C4-2B (cell line): ENCODE measurements around the gene CEMP1.

ENCODE experiments used
- H3K27ac ChIP-seq: fragments of 450-650 bp; 2 replicates; pipeline ENCODE4 v1.5.1; 2017
- ZFX ChIP-seq: fragments of 450-650 bp; IDR thresholded peaks from 2 replicates; pipeline ENCODE4 v1.6.1; 2017
- TF ChIP-seq, protein P1 (sequence below): fragments of 450-650 bp; conservative IDR thresholded peaks from 2 replicates; pipeline ENCODE4 v1.5.1; 2017; ENCODE audit warnings: mild to moderate bottlenecking

The CEMP1 gene

DNA sequence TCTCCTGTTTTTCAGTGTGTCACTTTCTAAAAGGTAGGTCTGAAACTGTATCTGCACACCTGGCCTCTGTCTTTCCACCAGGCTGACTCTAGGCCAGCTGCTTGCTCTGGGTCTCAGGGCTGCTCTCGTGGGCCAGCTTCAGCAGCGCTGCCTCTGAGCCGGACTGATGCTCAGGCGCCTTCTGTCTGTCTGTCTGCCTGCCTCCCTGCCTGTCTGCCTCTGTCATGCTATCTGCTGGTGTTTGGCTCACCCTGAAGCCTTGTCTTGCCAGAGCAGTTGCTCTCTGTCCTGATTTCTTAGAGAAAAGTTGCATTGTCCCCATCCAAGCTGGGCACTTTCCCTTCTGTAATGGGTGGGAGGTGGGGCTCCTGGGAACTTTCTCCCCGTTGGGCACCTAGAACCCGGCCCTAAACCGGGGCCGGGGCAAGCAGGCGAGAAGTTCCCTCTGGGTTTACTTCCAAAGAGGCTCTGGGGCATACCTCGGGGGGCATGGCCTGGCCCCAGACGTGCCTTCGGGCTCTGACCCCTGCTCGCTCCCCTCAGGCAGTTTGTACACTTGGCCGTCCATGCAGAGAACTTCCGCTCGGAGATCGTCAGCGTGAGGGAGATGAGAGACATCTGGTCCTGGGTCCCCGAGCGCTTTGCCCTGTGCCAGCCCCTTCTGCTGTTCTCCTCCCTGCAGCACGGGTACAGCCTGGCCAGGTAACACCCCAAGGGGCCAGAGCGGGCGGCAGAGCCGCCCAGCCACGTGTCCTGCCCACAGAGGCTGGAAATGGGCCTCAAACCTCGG lies 33.3 kb downstream of the CEMP1 start:
- peak overlapping the region; percentile 85 for H3K27ac ChIP-seq
- no peak for TF ChIP-seq ZFX
- TF ChIP-seq, protein P1, sequence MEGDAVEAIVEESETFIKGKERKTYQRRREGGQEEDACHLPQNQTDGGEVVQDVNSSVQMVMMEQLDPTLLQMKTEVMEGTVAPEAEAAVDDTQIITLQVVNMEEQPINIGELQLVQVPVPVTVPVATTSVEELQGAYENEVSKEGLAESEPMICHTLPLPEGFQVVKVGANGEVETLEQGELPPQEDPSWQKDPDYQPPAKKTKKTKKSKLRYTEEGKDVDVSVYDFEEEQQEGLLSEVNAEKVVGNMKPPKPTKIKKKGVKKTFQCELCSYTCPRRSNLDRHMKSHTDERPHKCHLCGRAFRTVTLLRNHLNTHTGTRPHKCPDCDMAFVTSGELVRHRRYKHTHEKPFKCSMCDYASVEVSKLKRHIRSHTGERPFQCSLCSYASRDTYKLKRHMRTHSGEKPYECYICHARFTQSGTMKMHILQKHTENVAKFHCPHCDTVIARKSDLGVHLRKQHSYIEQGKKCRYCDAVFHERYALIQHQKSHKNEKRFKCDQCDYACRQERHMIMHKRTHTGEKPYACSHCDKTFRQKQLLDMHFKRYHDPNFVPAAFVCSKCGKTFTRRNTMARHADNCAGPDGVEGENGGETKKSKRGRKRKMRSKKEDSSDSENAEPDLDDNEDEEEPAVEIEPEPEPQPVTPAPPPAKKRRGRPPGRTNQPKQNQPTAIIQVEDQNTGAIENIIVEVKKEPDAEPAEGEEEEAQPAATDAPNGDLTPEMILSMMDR = no peak

DNA sequence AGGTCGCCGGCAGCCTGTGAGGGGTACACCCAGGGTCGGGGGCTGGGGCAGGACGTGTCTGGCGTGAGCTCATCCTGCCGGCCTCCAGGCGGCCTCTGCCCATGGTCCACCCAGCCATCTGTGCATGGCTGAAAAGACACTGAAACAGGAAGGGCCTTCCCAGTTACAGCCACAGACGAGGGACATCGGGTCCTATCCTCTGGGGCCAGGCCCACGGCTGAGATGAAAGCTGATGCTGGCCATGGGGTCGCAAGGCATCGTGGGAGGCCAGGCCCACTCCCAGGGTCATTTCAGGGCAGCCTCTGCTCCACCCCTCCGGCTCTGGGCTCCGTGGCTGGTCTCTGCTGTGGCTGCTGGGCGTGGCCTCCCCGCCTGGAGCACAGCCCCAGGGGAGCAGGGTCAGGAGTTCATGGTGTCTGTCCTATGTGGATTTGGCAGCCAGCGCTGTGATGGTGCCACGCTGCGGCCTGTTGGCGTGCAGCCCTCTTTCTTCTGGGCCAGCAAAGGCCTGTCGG lies 34.0 kb downstream of the CEMP1 start:
- H3K27ac ChIP-seq = peak overlapping the region; percentile 85
- TF ChIP-seq, protein P1 = no peak
- TF ChIP-seq ZFX = peak; percentile 29; the same call in 1 of the 2 replicates

DNA sequence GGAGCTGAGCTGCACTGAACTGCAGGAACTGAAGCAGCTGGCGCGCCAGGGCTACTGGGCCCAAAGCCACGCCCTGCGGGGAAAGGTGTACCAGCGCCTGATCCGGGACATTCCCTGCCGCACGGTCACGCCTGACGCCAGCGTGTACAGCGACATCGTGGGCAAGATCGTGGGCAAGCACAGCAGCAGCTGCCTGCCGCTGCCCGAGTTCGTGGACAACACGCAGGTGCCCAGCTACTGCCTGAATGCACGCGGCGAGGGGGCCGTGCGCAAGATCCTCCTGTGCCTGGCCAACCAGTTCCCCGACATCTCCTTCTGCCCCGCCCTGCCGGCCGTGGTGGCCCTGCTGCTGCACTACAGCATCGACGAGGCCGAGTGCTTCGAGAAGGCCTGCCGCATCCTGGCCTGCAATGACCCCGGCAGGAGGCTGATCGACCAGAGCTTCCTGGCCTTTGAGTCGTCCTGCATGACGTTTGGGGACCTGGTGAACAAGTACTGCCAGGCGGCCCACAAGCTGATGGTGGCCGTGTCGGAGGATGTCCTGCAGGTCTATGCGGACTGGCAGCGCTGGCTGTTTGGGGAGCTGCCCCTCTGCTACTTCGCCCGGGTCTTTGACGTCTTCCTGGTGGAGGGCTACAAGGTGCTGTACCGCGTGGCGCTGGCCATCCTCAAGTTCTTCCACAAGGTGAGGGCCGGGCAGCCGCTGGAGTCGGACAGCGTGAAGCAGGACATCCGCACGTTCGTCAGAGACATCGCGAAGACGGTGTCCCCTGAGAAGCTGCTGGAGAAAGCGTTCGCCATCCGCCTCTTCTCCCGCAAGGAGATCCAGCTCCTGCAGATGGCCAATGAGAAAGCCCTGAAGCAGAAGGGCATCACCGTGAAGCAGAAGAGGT lies 34.7 kb downstream of the CEMP1 start:
- H3K27ac ChIP-seq = peak overlapping the region; percentile 85

DNA sequence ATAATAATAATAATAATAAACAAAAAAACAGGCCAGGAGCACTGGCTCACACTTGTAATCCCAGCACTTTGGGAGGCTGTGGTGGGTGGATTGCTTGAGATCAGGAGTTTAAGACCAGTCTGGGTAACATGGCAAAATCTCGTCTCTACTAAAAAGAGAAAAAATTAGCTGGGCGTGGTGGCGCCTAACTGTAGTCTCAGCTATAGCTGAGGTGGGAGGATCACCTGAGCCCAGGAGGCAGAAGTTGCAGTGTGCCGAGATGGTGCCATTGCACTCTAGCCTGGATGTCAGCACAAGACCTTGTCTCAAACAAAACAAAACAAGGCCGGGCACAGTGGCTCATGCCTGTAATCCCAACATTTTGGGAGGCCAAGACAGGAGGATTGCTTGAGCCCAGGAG lies 36.2 kb downstream of the CEMP1 start:
- no peak overlapping the region for H3K27ac ChIP-seq
- no peak for TF ChIP-seq ZFX
- TF ChIP-seq, protein P1 = no peak

More for the DNA sequence above, 34.7 kb downstream of the CEMP1 start:
- TF ChIP-seq ZFX = no peak
- TF ChIP-seq, protein P1 = no peak

DNA sequence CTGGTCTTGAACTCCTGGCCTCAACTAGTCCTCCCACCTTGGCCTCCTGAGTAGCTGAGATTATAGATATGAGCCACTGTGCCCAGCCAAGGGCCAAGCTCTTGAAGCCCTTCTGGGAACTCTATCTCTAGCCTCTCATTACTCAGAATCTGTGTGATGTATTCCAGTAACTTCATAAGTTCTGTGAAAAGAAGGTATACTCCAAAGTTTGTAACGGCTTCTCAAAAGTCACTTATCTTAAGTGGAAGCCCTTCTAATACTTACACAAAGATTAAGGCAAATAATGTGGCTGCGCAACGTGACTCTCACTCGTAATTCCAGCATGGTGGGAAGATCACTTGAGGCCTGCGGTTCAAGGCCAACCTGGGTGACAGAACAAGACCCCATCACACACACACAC lies 36.6 kb downstream of the CEMP1 start:
- TF ChIP-seq, protein P1 = no peak
- TF ChIP-seq ZFX = no peak

DNA sequence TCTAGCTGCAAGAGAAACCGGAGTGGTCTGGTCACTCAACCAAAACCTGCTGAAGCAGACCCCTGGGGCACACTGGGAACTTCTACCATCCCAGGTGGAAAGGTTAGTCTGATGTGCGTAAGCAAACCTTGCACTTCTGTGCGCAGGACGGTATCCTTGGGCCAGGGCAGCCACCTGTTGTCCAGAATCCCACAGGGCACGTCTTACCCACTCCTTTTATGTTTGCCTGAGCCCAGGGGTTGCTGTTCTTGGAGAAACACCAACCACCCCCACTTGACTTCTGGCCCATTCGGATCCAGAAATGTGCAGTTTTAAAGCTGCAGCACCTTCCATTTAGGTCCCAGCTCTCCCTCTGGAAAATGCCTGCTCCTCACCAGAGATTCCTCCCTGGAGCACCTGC lies 37.6 kb downstream of the CEMP1 start:
- H3K27ac ChIP-seq = no peak overlapping the region
- TF ChIP-seq ZFX = no peak
- TF ChIP-seq, protein P1 = no peak

More for the DNA sequence above, 36.6 kb downstream of the CEMP1 start:
- H3K27ac ChIP-seq = no peak overlapping the region
